AG08395 (cell line): Measurements from ENCODE around the gene CHST2.

Experiments used
- DNase-seq: peaks from one replicate; pipeline ENCODE4 v3.0.0; 2012; ENCODE audit warnings: mixed read lengths, low spot score

The CHST2 gene

GRCh38 chr3:143099210-143099609 is 20.4 kb upstream of the CHST2 start:
- DNase-seq = no peak

GRCh38 chr3:143099690-143100089 is 19.9 kb upstream of the CHST2 start:
- no peak for DNase-seq

GRCh38 chr3:143100451-143100850 is 19.1 kb upstream of the CHST2 start:
- no peak for DNase-seq

- no peak for DNase-seq
These were observed 17.7 kb upstream of the CHST2 start for GRCh38 chr3:143101792-143102381.

GRCh38 chr3:143103652-143104051 is 15.9 kb upstream of the CHST2 start:
- no peak for DNase-seq

- no peak for DNase-seq
These were observed 14.4 kb upstream of the CHST2 start for GRCh38 chr3:143105170-143105569.

- DNase-seq = no peak
These were observed 9.7 kb upstream of the CHST2 start for GRCh38 chr3:143109861-143110260.

GRCh38 chr3:143110371-143110770 is 9.2 kb upstream of the CHST2 start:
- DNase-seq = no peak

- no peak for DNase-seq
These were observed 952 bp upstream of the CHST2 start for GRCh38 chr3:143118630-143119008.

- peak; percentile 29 for DNase-seq
These were observed 574 bp downstream of the CHST2 start for GRCh38 chr3:143119974-143120715.

- DNase-seq = peak; percentile 53
These were observed 1.2 kb downstream of the CHST2 start for GRCh38 chr3:143120716-143121240.

GRCh38 chr3:143121241-143122088 is 1.9 kb downstream of the CHST2 start:
- peak; percentile 40 for DNase-seq

GRCh38 chr3:143122089-143122430 is 2.5 kb downstream of the CHST2 start:
- DNase-seq = no peak

- no peak for DNase-seq
These were observed 3.2 kb downstream of the CHST2 start for GRCh38 chr3:143122608-143123352.

GRCh38 chr3:143123353-143123984 is 3.9 kb downstream of the CHST2 start:
- no peak for DNase-seq

- DNase-seq = no peak
These were observed 5.3 kb downstream of the CHST2 start for GRCh38 chr3:143124601-143125520.

GRCh38 chr3:143127801-143128200 is 8.2 kb downstream of the CHST2 start:
- DNase-seq = no peak

GRCh38 chr3:143128227-143128955 is 8.8 kb downstream of the CHST2 start:
- no peak for DNase-seq

GRCh38 chr3:143132246-143132980 is 12.8 kb downstream of the CHST2 start:
- no peak for DNase-seq
